Measurements from ENCODE around the gene IGSF3.
A peak's percentile ranks its signal among the peaks of the same experiment; 100 is the strongest.
"Not testable (repeated sequence)": the region's sequence is repeated elsewhere in the genome, so short reads cannot be mapped to it uniquely, and the experiment has no call there.

Gene IGSF3

DNA sequence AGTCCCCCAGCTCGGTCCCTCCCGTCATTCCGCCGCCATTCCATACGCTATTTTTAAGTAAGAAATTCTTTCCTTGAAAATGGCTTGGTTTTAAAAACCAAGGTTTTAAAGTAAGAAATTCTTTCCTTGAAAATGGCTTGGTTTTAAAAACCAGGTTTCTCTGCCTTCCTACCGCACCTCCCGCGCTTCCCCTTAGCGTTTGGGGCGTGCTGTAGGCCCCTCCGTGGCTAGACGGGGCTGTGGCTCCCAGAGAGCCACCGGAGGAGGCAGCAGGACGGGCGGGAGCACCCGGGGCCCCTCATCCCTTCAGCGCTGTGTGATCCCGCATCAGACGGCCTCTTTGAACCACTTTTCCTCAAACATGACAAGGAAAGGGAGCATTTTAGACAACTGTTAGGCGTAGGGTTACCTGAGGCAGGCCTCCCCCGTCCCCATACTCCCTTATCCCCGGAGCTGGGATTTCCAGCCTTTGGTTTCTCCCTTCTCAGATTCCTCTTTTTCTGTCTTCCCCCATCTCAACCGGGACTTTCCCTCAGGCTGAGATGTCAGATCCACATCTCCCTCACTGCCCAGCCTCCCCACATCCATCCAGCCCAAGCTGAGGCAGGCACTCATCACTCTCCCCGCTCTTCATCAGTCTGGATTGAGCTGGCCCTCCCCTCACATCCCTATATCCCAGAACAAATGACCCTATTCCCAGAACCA is 96.2 kb downstream of the IGSF3 start:
- peaks cover 33 to 54% of the 10 kb centered on the region in 2 donors for H3K36me3 Mint-ChIP-seq
- peaks cover under 1 to 1% of the 10 kb centered on the region in 2 donors for H3K9me3 Mint-ChIP-seq
- DNase-seq (no peak), ATAC-seq (replicated peaks) (peak; percentile 7 to 8)
- peaks cover 53 to 89% of the 10 kb centered on the region in 2 donors for H3K4me1 Mint-ChIP-seq
- peak overlapping the region; percentile 97 to 99 for H3K4me3 Mint-ChIP-seq
- no peaks in the 10 kb centered on the region for H3K27me3 Mint-ChIP-seq
- H3K27ac Mint-ChIP-seq, result peak overlapping the region; percentile 99

DNA sequence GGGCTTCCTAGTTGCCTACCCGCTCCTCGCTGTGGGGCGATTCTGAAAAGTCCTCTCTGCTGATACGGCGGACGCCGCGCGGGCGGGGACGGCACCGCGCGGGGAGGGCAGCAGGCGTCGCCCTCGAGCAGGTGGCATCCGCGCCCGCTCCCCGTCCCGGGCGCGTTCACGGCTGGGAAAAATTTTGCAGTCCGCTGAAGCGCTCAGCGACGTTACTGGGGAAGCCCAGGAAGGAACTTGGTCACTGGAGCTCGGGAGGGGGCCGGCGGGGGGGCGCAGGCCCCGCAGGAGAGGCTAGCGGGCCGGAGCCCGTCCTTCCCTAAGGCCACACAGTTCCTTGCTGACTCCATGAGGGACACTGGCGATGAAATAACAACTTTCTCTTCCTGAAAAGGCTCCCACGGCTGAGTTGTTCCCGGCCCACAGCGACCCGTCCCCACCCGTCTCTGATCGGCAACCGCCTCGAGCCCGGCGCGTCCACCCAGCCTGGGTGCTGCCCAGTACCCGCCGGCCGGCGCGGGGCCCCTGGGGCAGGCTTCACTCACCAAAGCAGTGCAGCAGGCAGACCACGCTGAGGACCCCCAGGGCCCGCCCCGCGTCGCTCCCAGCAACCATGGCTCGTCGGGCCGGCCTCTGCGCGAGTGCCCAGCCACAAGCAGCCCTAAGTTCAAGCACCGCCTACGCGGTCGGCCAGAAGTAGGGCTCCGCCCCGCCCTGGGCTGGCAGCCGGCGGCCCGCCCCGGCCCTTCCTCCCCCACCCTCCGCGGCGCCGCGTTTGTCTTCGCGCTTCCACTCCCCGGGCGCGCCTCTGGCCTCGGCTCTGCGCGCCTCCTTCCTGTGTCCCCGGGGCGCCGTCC is 96.9 kb downstream of the IGSF3 start, which contains the start of gene CD58:
Gene CD58 (minus strand): TSS at position 669 of the 857 bp plus-strand sequence. CDS start 54 bp downstream, at position 615.
- peaks cover 54 to 88% of the 10 kb centered on the region in 2 donors for H3K4me1 Mint-ChIP-seq
- peaks cover 4 to 5% of the 10 kb centered on the region in 2 donors for H3K9me3 Mint-ChIP-seq
- peaks cover 37 to 53% of the 10 kb centered on the region in 2 donors for H3K36me3 Mint-ChIP-seq
- DNase-seq (peak; percentile 90), ATAC-seq (replicated peaks) (peak; percentile 82 to 86)
- H3K27ac Mint-ChIP-seq, result peak within 1 kb of the TSS; percentile 99
- H3K4me3 Mint-ChIP-seq, result peak within 1 kb of the TSS; percentile 97 to 99
- no peaks in the 10 kb centered on the region for H3K27me3 Mint-ChIP-seq

DNA sequence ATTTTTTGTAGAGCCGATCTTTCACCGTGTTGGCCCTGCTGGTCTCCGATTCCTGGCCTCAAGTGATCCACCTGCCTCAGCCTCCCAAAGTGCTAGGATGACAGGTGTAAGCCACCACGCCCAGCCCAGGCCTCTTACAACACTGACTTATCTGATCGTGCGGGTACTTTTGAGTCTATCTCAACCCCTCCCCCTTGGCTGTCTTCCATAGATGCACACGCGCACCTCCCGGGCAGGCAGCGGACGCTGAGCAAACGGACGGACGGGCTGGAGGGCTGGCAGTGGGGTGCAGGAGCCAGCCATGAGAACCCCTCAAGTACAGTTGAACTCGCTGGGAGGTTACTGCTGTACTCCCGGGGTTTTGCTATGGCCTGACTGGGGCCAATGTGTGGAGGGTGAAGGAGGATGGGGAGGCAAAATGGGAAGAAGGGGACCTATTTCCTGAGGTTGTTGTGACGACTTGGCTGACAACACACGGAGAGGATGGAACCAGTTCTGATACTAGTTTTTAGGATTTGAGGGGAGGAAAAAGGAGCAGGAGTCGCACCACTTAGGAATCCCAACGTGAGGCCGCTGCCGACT is 97.7 kb downstream of the IGSF3 start:
- no peaks in the 10 kb centered on the region for H3K27me3 Mint-ChIP-seq
- H3K27ac Mint-ChIP-seq, result peak overlapping the region; percentile 99
- ATAC-seq (replicated peaks) (peak; percentile 20 to 21), DNase-seq (no peak)
- peaks cover 8 to 11% of the 10 kb centered on the region in 2 donors for H3K9me3 Mint-ChIP-seq
- peaks cover 42 to 56% of the 10 kb centered on the region in 2 donors for H3K36me3 Mint-ChIP-seq
- H3K4me3 Mint-ChIP-seq, result peak overlapping the region; percentile 97 to 99
- H3K4me1 Mint-ChIP-seq, result peaks cover 55 to 87% of the 10 kb centered on the region in 2 donors

DNA sequence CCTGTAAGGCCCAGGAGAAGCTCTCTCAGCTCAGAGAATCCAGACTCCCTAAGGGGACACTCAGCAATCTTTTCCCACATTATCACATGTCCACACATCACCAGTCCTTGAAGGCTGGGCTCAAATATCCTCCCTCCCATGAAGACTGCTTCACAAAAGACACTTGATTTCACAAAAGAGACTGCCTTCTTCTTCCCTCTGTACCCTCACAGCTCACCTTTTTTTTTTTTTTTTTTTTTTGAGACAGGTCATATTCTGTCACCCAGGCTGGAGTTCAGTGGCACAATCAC is 98.2 kb downstream of the IGSF3 start:
- no peaks in the 10 kb centered on the region for H3K27me3 Mint-ChIP-seq
- peaks cover 12 to 16% of the 10 kb centered on the region in 2 donors for H3K9me3 Mint-ChIP-seq
- peak overlapping the region; percentile 97 to 99 for H3K4me3 Mint-ChIP-seq
- H3K27ac Mint-ChIP-seq, result peak overlapping the region; percentile 99
- DNase-seq (no peak), ATAC-seq (replicated peaks) (no peak)
- H3K4me1 Mint-ChIP-seq, result peaks cover 55 to 87% of the 10 kb centered on the region in 2 donors
- H3K36me3 Mint-ChIP-seq, result peaks cover 48 to 60% of the 10 kb centered on the region in 2 donors

DNA sequence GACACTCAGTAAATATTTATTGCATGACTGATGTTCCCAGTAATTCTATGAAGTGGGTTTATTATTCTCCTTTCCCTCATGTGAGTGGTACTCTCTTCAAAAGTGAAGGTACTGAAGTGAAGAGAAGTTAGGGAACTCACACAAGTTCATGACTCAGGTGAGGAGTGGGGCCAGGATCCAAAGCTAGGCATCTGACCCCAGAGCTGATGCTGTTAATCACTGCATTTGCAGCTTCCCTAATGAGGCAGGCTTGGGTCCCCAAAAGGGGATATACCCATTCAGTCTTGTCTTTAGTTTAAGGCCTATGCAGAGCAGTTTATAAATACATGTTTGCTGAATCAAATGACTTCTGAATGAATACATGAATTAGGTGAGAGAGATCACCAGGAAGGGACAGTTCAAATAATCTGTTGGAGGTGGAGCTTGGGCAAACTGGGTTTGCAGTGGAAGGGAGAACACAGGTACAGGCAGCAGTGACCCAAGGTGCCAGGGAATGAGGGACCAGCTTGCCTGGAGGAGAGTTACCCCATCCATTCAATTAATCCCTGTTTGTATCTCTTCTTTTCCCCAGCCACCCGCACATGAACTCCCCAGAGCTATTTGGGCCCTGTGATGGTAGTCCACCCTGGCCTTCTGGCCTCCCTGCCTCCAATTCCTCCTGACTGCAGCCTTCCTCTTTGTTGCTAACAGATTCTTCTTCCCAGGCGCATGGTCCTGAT is 98.7 kb downstream of the IGSF3 start:
- H3K4me3 Mint-ChIP-seq, result peak overlapping the region; percentile 97 to 99
- DNase-seq (no peak), ATAC-seq (replicated peaks) (no peak)

DNA sequence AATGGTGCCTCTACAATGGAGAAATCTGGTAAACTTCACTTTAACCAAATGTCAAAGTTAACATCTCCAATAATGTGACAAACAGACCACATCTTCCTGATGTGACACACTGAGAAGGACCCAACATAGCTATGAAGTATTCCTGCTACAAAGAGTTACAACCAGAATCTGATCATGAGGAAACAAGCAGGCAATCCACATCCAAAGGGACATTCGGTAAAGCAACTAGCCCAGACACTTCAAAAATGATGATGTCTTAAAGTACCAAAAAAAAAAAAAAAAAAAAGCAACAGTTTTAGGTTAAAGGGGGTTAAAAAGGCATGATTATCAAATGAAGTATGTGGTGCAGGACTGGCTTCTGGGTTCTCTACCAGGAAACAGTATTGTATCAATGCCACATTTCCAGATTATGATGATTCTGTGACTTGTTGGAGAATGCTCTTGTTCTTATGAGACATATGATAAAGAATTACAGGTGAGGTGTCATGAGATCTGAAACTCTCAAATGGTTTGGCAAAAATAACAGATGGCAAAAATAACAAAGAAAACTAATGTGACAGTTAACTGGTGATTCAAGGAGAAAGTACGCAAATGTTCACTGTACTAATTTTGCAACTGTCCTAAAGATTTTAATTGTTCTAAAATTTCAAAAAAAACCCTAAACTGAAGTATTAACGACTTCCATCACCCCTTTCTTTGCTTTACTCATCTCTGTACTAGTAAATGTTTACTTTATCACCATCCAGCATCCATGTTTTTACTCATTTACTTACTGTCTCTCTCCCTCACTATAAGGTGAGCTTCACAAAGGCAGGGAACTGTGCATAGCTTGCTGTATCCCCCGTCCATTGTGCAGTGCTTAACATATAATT is 99.5 kb downstream of the IGSF3 start:
- no peaks in the 10 kb centered on the region for H3K27me3 Mint-ChIP-seq
- peak overlapping the region; percentile 99 for H3K27ac Mint-ChIP-seq
- peaks cover 60 to 87% of the 10 kb centered on the region in 2 donors for H3K4me1 Mint-ChIP-seq
- DNase-seq (no peak), ATAC-seq (replicated peaks) (no peak)
- H3K9me3 Mint-ChIP-seq, result peaks cover 22 to 26% of the 10 kb centered on the region in 2 donors
- H3K4me3 Mint-ChIP-seq, result peak overlapping the region; percentile 97 to 99
- H3K36me3 Mint-ChIP-seq, result peaks cover 61 to 73% of the 10 kb centered on the region in 2 donors

More for the DNA sequence above, 98.7 kb downstream of the IGSF3 start:
- Mint-ChIP-seq H3K27me3 (no peaks in the 10 kb centered on the region), H3K4me1 (peaks cover 56 to 87% of the 10 kb centered on the region in 2 donors), H3K27ac (peak overlapping the region; percentile 99), H3K9me3 (peaks cover 17 to 21% of the 10 kb centered on the region in 2 donors), H3K36me3 (peaks cover 53 to 65% of the 10 kb centered on the region in 2 donors)

DNA sequence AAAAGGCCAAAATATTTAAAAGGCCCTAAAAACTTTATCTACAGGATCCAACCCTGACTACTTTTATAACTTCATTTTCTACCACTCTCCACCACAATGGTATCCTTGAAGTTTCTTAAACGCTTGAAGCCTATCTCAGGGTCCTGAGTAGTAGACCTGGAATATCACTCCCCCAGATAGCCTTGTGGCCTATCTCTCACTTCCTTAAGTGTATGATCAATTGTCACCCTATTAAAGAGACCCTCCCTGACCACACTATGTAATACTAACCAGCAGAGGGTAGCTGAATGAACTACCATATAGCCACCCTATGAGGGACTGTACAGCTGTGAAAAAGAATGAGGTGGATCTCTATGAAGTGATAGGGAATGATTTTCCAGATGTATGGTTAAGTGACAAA is 102.3 kb downstream of the IGSF3 start:
- Mint-ChIP-seq H3K4me1 (peaks cover 68 to 94% of the 10 kb centered on the region in 2 donors), H3K27me3 (no peaks in the 10 kb centered on the region), H3K4me3 (peak overlapping the region; percentile 66 to 82), H3K36me3 (peaks cover 81 to 92% of the 10 kb centered on the region in 2 donors), H3K9me3 (peaks cover 25 to 34% of the 10 kb centered on the region in 2 donors), H3K27ac (peak overlapping the region; percentile 92)
- no peak for ATAC-seq (replicated peaks)
- DNase-seq, result no peak

DNA sequence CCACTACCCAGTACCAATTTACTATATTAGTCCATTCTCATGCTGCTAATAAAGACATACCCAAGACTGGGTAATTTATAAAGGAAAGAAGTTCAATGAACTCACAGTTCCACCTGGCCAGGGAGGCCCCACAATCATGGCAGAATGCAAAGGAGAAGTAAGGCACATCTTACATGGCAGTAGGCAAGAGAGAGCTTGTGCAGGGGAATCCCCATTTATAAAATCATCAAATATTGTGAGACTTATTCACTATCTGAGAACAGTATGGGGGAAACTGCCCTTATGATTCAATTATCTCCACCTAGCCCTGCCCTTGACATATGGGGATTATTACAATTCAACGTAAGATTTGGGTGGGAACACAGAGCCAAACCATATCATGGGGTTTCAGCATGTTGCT is 103.1 kb downstream of the IGSF3 start:
- no peak for DNase-seq
- H3K27ac Mint-ChIP-seq, result peak overlapping the region; percentile 92
- no peaks in the 10 kb centered on the region for H3K27me3 Mint-ChIP-seq
- H3K4me1 Mint-ChIP-seq, result peaks cover 67 to 95% of the 10 kb centered on the region in 2 donors
- peak overlapping the region; percentile 66 to 82 for H3K4me3 Mint-ChIP-seq
- H3K9me3 Mint-ChIP-seq, result peaks cover 25 to 34% of the 10 kb centered on the region in 2 donors
- peaks cover 76 to 90% of the 10 kb centered on the region in 2 donors for H3K36me3 Mint-ChIP-seq
- peak; percentile 20 to 41 for ATAC-seq (replicated peaks)

DNA sequence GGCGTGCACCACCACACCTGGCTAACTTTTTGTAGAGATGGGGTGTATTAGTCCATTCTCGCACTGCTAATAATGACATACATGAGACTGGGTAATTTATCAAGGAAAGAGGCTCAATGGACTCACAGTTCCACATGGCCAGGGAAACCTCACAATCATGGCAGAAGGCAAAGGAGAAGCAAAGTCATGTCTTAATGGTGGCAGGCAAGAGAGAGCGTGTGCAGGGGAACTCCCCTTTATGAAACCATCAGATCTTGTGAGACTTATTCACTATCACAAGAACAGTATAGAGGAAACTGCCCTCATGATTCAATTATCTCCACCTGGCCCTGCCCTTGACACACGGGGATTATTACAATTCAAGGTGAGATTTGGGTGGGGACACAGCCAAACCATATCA is 105.1 kb downstream of the IGSF3 start:
- Mint-ChIP-seq H3K4me3 (peak overlapping the region; percentile 50 to 66), H3K27ac (peak overlapping the region; percentile 92), H3K9me3 (peaks cover 25 to 34% of the 10 kb centered on the region in 2 donors), H3K4me1 (peaks cover 65 to 95% of the 10 kb centered on the region in 2 donors), H3K36me3 (peaks cover 64 to 83% of the 10 kb centered on the region in 2 donors)
- not testable (repeated sequence) for ATAC-seq (replicated peaks); DNase-seq; H3K27me3 Mint-ChIP-seq

DNA sequence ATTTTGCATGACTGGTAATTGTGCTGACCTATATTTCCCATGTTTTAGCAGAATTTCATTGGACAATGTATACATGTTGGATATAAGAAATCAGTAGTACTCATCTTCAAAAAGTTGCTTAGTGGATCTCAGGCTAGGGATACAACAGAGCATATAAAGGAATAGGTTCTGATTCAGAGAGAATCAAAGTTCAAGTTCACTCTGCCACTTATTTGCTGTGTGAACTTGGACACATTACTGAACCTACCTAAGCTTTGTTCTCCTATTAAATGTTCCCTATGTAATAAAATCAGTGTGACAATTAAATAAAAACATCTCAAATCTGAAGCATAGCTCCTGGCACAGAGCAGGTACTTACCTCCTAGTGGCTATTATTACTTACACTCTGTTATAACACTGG is 106.0 kb downstream of the IGSF3 start:
- peak overlapping the region; percentile 80 for H3K27ac Mint-ChIP-seq
- no peak for ATAC-seq (replicated peaks)
- peaks cover 63 to 97% of the 10 kb centered on the region in 2 donors for H3K4me1 Mint-ChIP-seq
- peaks cover 64 to 80% of the 10 kb centered on the region in 2 donors for H3K36me3 Mint-ChIP-seq
- DNase-seq, result no peak
- H3K27me3 Mint-ChIP-seq, result no peaks in the 10 kb centered on the region
- peak overlapping the region; percentile 32 to 53 for H3K4me3 Mint-ChIP-seq
- H3K9me3 Mint-ChIP-seq, result peaks cover 24 to 34% of the 10 kb centered on the region in 2 donors

DNA sequence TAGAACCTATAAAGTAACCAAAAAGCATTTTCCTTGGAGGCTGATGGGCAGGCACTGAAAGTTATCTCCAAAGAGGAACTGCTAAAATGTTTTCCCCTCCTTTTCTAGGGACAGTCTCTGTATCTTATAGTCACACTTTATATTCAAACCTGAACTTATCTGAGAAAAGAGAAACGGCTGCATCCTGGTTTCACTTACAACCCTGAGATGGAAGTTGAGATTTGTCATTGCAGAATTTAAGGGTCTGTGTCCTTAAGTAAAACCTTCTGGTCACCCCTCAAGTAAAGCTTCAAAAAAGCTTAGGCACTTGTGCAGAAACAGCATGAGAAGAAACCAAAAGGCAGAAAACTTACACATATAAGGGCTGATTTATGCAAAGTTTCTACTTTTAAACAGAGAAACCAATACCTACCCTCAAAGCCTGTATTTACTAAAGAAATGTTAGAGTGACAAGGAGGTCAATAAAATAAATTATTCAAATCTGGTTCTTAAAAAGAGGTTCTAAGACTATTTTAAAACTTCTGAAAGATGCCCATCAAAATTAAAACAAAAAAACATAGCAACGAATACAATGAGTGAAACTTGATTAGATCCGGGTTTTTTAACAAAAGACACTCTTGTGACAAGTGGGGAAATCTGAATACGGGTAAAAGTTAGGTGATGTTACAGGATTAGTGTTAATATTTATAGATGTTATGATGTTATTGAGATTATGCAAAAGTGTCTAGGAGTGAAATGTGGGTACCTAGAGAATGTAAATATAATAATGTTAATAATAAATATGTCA is 106.6 kb downstream of the IGSF3 start:
- Mint-ChIP-seq H3K4me3 (peak overlapping the region; percentile 78 to 79), H3K4me1 (peaks cover 58 to 97% of the 10 kb centered on the region in 2 donors), H3K9me3 (peaks cover 22 to 28% of the 10 kb centered on the region in 2 donors), H3K27me3 (no peaks in the 10 kb centered on the region), H3K27ac (peak overlapping the region; percentile 88), H3K36me3 (peaks cover 58 to 74% of the 10 kb centered on the region in 2 donors)
- DNase-seq, result no peak
- ATAC-seq (replicated peaks), result peak in 1 of 2 donors; percentile 6

DNA sequence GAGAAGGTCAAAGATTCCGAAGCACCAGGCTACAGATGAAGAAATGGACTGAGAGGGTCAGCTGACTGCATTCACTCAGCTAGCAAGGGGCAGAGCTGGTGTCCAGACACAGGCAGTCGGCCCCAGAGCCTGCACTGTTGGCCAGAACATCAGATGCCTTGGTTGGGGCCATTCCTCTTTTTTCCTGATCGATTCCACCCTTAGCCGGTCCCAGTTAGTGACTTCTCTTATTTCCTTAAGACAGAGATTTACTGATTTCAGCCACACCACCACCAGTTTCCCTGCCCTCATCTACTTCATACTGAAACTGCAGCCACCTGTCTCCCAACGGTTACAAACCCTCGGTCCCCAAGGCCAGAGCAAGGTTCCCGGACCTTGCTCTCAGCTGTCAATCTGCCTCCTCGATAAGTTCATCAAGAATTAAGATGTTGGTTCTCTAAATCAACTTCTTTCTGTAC is 108.2 kb downstream of the IGSF3 start:
- DNase-seq (no peak), ATAC-seq (replicated peaks) (no peak)
- H3K27me3 Mint-ChIP-seq, result no peaks in the 10 kb centered on the region
- H3K36me3 Mint-ChIP-seq, result peaks cover 55 to 73% of the 10 kb centered on the region in 2 donors
- peaks cover 52 to 97% of the 10 kb centered on the region in 2 donors for H3K4me1 Mint-ChIP-seq
- H3K4me3 Mint-ChIP-seq, result peak overlapping the region; percentile 72 to 74
- H3K27ac Mint-ChIP-seq, result peak overlapping the region; percentile 99
- H3K9me3 Mint-ChIP-seq, result peaks cover 13 to 18% of the 10 kb centered on the region in 2 donors

Data from stimulated activated naive B cell treated with anti-CD40 and anti-IgM and Interleukin-4, amounts not matched to agents 10 μg/mL and 1 μg/mL and 100 μg/mL, for 72 hours (primary cell).